Sigmoid colon (tissue), 7 donors: Measurements from ENCODE around the gene OR52E6. TPM values are rescaled to one million over a fixed set of nuclear protein-coding genes. Genes with fewer than 3 reads are reported as not detected.

Experiments used
- DNase-seq: peaks from one replicate; pipeline ENCODE4 v3.0.0-alpha.2; 2019
- H3K27ac ChIP-seq, 4 donors: fragments of 200-600 bp; sonication (generic); one replicate each; pipeline ENCODE4 v1.5.1; 2016 to 2019; ENCODE audit warnings: mild to moderate bottlenecking in 1 of 4
- H3K27me3 ChIP-seq, 3 donors: fragments of 200-600 bp; sonication (generic); one replicate each; pipeline ENCODE4 v1.5.1; 2019; ENCODE audit warnings: mild to moderate bottlenecking in 1 of 3
- H3K36me3 ChIP-seq, 4 donors: fragments of 200-600 bp; sonication (generic); one replicate each; pipeline ENCODE4 v1.5.1; 2016 to 2019
- H3K4me1 ChIP-seq, 4 donors: fragments of 200-600 bp; sonication (generic); one replicate each; pipeline ENCODE4 v1.5.1; 2017 to 2019
- H3K4me3 ChIP-seq, 4 donors: fragments of 200-600 bp; sonication (generic); one replicate each; pipeline ENCODE4 v1.5.1; 2017 to 2019; ENCODE audit warnings: mild to moderate bottlenecking in 2 of 4, moderate library complexity in 1 of 4
- H3K9me3 ChIP-seq, 4 donors: fragments of 200-600 bp in 3 of 4; sonication (generic) in 3 of 4; one replicate each; pipeline versions ENCODE4 v1.5.1 to v1.6.1; 2013 to 2019
- EP300 ChIP-seq, 4 donors: sonication (generic); formaldehyde crosslinking; IDR thresholded peaks; one replicate each; pipeline ENCODE4 v1.6.1; 2017; ENCODE audit warnings: antibody characterized with exemption in 4 of 4
- POLR2A ChIP-seq, 2 donors: fragments of 450-650 bp; IDR thresholded peaks; one replicate each; pipeline ENCODE4 v1.6.1; 2016; ENCODE audit warnings: antibody characterized with exemption in 2 of 2, mild to moderate bottlenecking in 2 of 2, moderate library complexity in 2 of 2
- POLR2AphosphoS5 ChIP-seq, 4 donors: sonication (generic); formaldehyde crosslinking; IDR thresholded peaks; one replicate each; pipeline ENCODE4 v1.6.1; 2017; ENCODE audit warnings: antibody characterized with exemption in 4 of 4
- WGBS, 2 donors: extraction: QIAGEN DNeasy Blood & Tissue Kit; methylation state at CpG; one replicate each; pipeline ENCODE4 v1.1.7; 2013; 5-methylcytosine and 5-hydroxymethylcytosine counted together
- intact Hi-C: fragments of 100-400 bp; cut with DNase I; formaldehyde crosslinking; loops from one replicate; pipeline ENCODE4 v1.15.1; 2023
- polyA plus RNA-seq, 3 donors: library from polyadenylated mRNA; stranded (reverse); fragments of 200-250 nt; gene quantifications; one replicate each; pipeline ENCODE4 v1.2.3, GENCODE V29; 2013
- total RNA-seq, 4 donors: library from RNA; depleted of rRNA; stranded (reverse); fragments of >200 nt; gene quantifications; one replicate each; pipeline ENCODE4 v1.1.0, GENCODE V29; 2016
- TF ChIP-seq, protein P1 (sequence below), 4 experiments: fragments of 450-650 bp in 3 of 4; fragments of 200-600 bp in 1 of 4; IDR thresholded peaks; one replicate each; pipeline ENCODE4 v1.5.1; 2016 to 2019; ENCODE audit warnings: antibody characterized with exemption in 4 of 4, mild to moderate bottlenecking in 3 of 4, moderate library complexity in 2 of 4
- donor health status: healthy with polysubstance abuse.
- donor health status: Bipolar disorder and iron deficiency.
- donor health status: healthy.

The OR52E6 gene
- total and polyA plus RNA-seq, 7 donors = not detected

DNA sequence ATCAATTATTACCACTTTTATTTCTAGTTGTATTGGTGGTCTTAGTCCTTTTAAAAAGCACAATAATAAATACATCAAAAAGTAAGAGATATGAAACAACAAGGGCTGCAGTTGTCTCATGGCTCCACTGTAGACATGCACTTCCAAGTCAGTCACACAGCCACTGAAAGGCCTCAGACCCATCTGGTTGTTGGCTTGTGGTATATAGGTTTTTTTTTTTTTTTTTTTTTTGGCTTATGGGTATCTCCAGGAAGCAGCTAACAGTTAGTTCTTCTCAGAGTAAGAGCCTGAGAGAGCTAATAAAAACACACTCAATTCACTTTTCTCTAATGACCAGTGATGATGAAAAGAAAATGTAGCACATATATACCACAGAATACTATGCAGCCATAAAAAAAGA, 6.0 kb upstream of the OR52E6 start:
- H3K4me3 ChIP-seq = no peak overlapping the region
- H3K9me3 ChIP-seq = no peaks in the 10 kb centered on the region
- H3K27me3 ChIP-seq = no peaks in the 10 kb centered on the region
- H3K36me3 ChIP-seq = no peaks in the 10 kb centered on the region
- no peak overlapping the region for H3K27ac ChIP-seq
- intact Hi-C loops = no loop called here
- TF ChIP-seq, protein P1, sequence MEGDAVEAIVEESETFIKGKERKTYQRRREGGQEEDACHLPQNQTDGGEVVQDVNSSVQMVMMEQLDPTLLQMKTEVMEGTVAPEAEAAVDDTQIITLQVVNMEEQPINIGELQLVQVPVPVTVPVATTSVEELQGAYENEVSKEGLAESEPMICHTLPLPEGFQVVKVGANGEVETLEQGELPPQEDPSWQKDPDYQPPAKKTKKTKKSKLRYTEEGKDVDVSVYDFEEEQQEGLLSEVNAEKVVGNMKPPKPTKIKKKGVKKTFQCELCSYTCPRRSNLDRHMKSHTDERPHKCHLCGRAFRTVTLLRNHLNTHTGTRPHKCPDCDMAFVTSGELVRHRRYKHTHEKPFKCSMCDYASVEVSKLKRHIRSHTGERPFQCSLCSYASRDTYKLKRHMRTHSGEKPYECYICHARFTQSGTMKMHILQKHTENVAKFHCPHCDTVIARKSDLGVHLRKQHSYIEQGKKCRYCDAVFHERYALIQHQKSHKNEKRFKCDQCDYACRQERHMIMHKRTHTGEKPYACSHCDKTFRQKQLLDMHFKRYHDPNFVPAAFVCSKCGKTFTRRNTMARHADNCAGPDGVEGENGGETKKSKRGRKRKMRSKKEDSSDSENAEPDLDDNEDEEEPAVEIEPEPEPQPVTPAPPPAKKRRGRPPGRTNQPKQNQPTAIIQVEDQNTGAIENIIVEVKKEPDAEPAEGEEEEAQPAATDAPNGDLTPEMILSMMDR (IDR thresholded peaks at IDR 0.05) = no peak
- TF ChIP-seq POLR2A (IDR thresholded peaks at IDR 0.05) (no peak), POLR2AphosphoS5 (IDR thresholded peaks at IDR 0.05) (no peak), EP300 (IDR thresholded peaks at IDR 0.05) (no peak)
- H3K4me1 ChIP-seq = no peaks in the 10 kb centered on the region
- no peak for DNase-seq

DNA sequence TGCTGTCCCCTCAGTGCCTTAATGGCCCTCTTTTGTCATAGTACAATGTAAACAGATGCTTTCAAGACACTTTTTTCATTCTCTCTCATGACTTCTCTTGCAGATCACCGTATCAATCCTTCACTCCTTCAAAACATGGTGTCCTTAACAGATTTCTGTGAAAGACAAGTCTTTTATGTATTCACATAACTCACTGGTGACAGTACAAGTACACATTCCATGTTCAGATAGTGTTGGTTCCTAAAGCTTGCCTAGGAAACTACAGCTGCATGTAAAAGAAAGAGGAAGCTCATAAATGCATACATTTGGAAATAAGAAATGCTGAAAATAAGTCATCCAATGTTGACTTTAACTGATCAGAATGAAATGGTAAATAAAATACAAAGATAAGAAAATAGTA, 5.0 kb upstream of the OR52E6 start:
- Histone ChIP-seq H3K27me3 (no peaks in the 10 kb centered on the region), H3K27ac (no peak overlapping the region), H3K4me3 (no peak overlapping the region), H3K4me1 (no peaks in the 10 kb centered on the region), H3K36me3 (no peaks in the 10 kb centered on the region), H3K9me3 (no peaks in the 10 kb centered on the region)
- DNase-seq = no peak
- intact Hi-C loops = no loop called here
- TF ChIP-seq EP300 (IDR thresholded peaks at IDR 0.05) = no peak
- WGBS, 2 donors = 46 to 55% methylated on average over 1 of the region's 1 CpG

DNA sequence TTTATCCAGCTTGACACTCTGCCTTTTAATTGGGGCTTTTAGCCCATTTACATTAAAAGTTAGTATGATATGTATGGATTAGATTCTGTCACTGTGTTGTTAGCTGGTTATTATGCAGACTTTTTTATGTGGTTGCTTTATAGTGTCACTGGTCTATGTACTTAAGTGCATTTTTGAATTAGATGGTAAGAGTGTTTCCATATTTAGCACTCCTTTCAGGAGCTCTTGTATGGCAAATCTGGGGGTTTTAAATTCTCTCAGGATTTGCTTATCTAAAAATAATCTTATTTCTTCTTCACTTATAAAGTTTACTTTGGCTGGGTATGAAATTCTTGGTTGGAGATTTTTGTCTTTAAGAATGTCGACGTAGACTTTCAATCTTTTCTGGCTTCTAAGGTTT, 4.0 kb downstream of the OR52E6 start:
- no peak overlapping the region for H3K4me3 ChIP-seq
- H3K27ac ChIP-seq = no peak overlapping the region
- TF ChIP-seq EP300 (IDR thresholded peaks at IDR 0.05) (no peak), POLR2AphosphoS5 (IDR thresholded peaks at IDR 0.05) (no peak), POLR2A (IDR thresholded peaks at IDR 0.05) (no peak)
- TF ChIP-seq, protein P1 (IDR thresholded peaks at IDR 0.05) = no peak
- WGBS, 2 donors = 91 to 93% methylated on average over 2 of the region's 2 CpGs
- no peaks in the 10 kb centered on the region for H3K36me3 ChIP-seq
- intact Hi-C loops = no loop called here
- no peaks in the 10 kb centered on the region for H3K27me3 ChIP-seq
- H3K4me1 ChIP-seq = no peaks in the 10 kb centered on the region
- H3K9me3 ChIP-seq = no peaks in the 10 kb centered on the region
- no peak for DNase-seq

DNA sequence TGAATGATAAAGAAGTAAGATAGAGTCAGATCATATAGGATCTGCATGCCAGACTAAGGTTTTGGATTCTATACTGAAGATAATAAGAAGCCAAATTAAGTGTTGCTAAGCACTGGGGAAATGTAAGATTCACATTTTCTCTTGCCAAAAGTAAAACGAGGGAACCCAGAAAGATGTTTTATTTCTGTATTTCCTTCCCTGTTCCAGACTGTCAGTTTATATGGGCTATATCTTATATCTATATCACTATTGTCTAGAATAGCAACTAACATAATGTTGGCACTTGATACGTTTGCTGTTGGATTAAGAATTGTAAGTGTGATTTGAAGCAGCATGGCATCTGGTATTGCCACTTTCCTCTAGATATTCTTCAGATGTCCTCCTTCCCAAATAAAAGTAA, 8.3 kb downstream of the OR52E6 start:
- no peaks in the 10 kb centered on the region for H3K36me3 ChIP-seq
- intact Hi-C loops = no loop called here
- no peak for TF ChIP-seq POLR2AphosphoS5 (IDR thresholded peaks at IDR 0.05)
- TF ChIP-seq, protein P1 (IDR thresholded peaks at IDR 0.05) = no peak
- no peak for TF ChIP-seq EP300 (IDR thresholded peaks at IDR 0.05)
- no peak for TF ChIP-seq POLR2A (IDR thresholded peaks at IDR 0.05)
- 46 to 63% methylated on average over 2 of the region's 2 CpGs for WGBS, 2 donors
- H3K27me3 ChIP-seq = no peaks in the 10 kb centered on the region
- H3K9me3 ChIP-seq = no peaks in the 10 kb centered on the region
- no peak overlapping the region for H3K4me3 ChIP-seq
- no peak overlapping the region for H3K27ac ChIP-seq
- DNase-seq = no peak
- H3K4me1 ChIP-seq = no peaks in the 10 kb centered on the region

DNA sequence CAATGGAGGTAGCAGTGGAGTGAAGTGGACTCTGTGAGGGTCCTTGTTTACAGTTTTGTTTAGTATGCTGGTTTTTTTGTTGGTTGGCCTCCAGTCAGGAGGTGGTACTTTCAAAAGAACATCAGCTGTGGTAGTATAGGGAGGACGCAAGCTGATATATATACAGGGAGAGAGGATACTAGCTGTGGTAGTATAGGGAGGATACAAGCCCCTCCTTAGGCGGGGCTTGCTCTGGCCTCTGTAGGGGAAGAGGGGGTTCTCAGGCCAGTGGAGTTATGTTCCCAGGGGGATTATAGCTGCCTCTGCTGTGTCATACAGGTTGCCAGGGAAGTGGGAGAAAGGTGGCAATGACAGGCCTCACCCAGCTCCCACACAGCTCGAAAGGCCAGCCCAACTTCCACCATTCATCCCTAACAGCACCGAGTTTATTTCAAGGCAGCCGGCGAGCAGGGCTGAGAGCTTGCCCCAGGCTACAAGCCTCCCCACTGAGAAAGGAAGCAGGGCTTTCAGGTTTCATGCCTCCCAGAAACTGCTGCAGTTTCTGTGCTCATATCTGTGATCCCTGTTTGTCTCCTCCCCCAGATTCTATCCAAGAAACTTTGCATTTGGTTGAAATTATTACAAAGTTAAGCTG, 10.4 kb downstream of the OR52E6 start:
- no peaks in the 10 kb centered on the region for H3K4me1 ChIP-seq
- H3K4me3 ChIP-seq = no peak overlapping the region
- no peak overlapping the region for H3K27ac ChIP-seq
- H3K27me3 ChIP-seq = no peaks in the 10 kb centered on the region
- DNase-seq = no peak
- 82 to 83% methylated on average over 6 of the region's 6 CpGs for WGBS, 2 donors
- intact Hi-C loops = no loop called here
- H3K36me3 ChIP-seq = no peaks in the 10 kb centered on the region
- H3K9me3 ChIP-seq = no peaks in the 10 kb centered on the region
- TF ChIP-seq POLR2AphosphoS5 (IDR thresholded peaks at IDR 0.05) = no peak
- no peak for TF ChIP-seq POLR2A (IDR thresholded peaks at IDR 0.05)
- TF ChIP-seq, protein P1 (IDR thresholded peaks at IDR 0.05) = no peak
- no peak for TF ChIP-seq EP300 (IDR thresholded peaks at IDR 0.05)
